NCI-H2081 treated with DMSO at 0.1 percent for 48 hours (cell line): ENCODE data around the gene EIF5A.

Experiments used
- DNase-seq: peaks from one replicate; lab custom pipeline; 2025; lab: John Stamatoyannopoulos, UW

EIF5A gene

GRCh38 chr17:7355573-7355972 is 48.1 kb downstream of the EIF5A start:
- no peak for DNase-seq

- no peak for DNase-seq
These were observed 48.7 kb downstream of the EIF5A start for GRCh38 chr17:7356072-7356549.

- no peak for DNase-seq
These were observed 49.3 kb downstream of the EIF5A start for GRCh38 chr17:7356756-7357155.

- no peak for DNase-seq
These were observed 50.0 kb downstream of the EIF5A start for GRCh38 chr17:7357381-7357780.

GRCh38 chr17:7361906-7362305 is 54.5 kb downstream of the EIF5A start:
- no peak for DNase-seq
